Measurements from ENCODE around the gene TMPRSS12.

DNA sequence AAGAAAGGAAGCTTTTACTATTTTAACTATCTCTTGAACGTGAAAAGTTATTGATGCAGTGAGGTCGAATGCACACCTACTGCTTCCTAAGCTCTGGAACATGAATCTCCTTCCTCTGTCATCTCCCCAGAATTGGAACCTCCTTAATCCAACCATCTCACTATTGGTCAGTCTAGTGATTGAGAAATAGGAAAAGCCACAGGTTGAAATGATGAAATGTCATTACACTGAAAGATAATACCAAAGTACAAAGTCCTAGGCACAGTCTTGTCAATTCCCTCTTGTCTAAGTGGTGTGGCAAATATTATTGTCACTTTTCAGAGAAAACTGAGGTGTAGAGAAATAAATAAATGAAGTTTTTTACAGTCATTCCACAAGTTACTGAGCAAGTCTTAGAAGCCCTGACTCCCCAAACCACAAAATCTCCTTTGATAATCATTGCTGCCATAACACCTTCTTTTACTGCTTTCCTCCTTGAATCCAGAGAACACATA, 90.1 kb downstream of the TMPRSS12 start:
- TF ChIP-seq EZH2phosphoT487 (IDR thresholded peaks at IDR 0.05; ENCODE audit: insufficient read depth, low read depth) (no peak), EZH2 (IDR thresholded peaks at IDR 0.05; ENCODE audit: insufficient read depth, poor library complexity, severe bottlenecking) (no peak)

Measured in GM23248 (cell line).